Urinary bladder (tissue), 4 donors: ENCODE results near the gene KDM6A. TPM values are rescaled to one million over a fixed set of nuclear protein-coding genes. Genes with fewer than 3 reads are reported as not detected.
"Not testable (repeated sequence)": the region's sequence is repeated elsewhere in the genome, so short reads cannot be mapped to it uniquely, and the experiment has no call there.

Experiments used
- DNase-seq: peaks from one replicate; pipeline ENCODE4 v3.0.0-alpha.2; 2015; ENCODE audit errors: extremely low spot score
- H3K27ac ChIP-seq: one replicate; pipeline ENCODE4 v1.5.1; 2013; ENCODE audit warnings: low read depth, mild to moderate bottlenecking, moderate library complexity
- H3K36me3 ChIP-seq: one replicate; pipeline ENCODE4 v1.6.1; 2013; ENCODE audit warnings: mild to moderate bottlenecking, moderate library complexity; ENCODE audit not compliant: insufficient read depth
- H3K4me1 ChIP-seq: one replicate; pipeline ENCODE4 v1.6.1; 2013; ENCODE audit warnings: mild to moderate bottlenecking, moderate library complexity; ENCODE audit not compliant: insufficient read depth
- H3K4me3 ChIP-seq: one replicate; pipeline ENCODE4 v1.5.1; 2013; ENCODE audit warnings: low read depth, low read length
- WGBS: extraction: QIAGEN DNeasy Blood & Tissue Kit; methylation state at CpG from one replicate; pipeline ENCODE4 v1.1.7; 2013; 5-methylcytosine and 5-hydroxymethylcytosine counted together
- polyA plus RNA-seq: library from polyadenylated mRNA; stranded (reverse); fragments of 200-250 nt; gene quantifications from one replicate; pipeline ENCODE4 v1.2.3, GENCODE V29; 2013
- total RNA-seq: library from RNA; depleted of rRNA; stranded (reverse); fragments of >200 nt; gene quantifications from one replicate; pipeline ENCODE4 v1.2.3, GENCODE V29; 2014
- donor health status: healthy with polysubstance abuse.
- donor health status: healthy.

Gene KDM6A
- total and polyA plus RNA-seq, 2 donors = 9.9 to 119 TPM

GRCh38 chrX:44971674-44972073 is 98.7 kb downstream of the KDM6A start:
- DNase-seq = no peak

GRCh38 chrX:44972132-44972531 is 99.1 kb downstream of the KDM6A start:
- H3K36me3 ChIP-seq = no peaks in the 10 kb centered on the region
- no peak for DNase-seq
- peaks cover 2% of the 10 kb centered on the region for H3K4me1 ChIP-seq
- no peak overlapping the region for H3K4me3 ChIP-seq
- 22% methylated on average over 2 of the region's 2 CpGs for WGBS
- H3K27ac ChIP-seq = no peak overlapping the region

More at GRCh38 chrX:44971674-44972073, 98.7 kb downstream of the KDM6A start:
- Histone ChIP-seq H3K36me3 (no peaks in the 10 kb centered on the region), H3K4me1 (peaks cover 2% of the 10 kb centered on the region), H3K27ac (no peak overlapping the region), H3K4me3 (no peak overlapping the region)
- 27% methylated on average over 8 of the region's 8 CpGs for WGBS

- 97% methylated on average over 5 of the region's 5 CpGs for WGBS
- H3K4me3 ChIP-seq = no peak overlapping the region
- peaks cover 2% of the 10 kb centered on the region for H3K4me1 ChIP-seq
Observed at GRCh38 chrX:44973420-44973932, 100.5 kb downstream of the KDM6A start.

GRCh38 chrX:44974451-44974850 is 101.5 kb downstream of the KDM6A start:
- no peak for DNase-seq
- H3K27ac ChIP-seq = no peak overlapping the region
- 81% methylated on average over 2 of the region's 2 CpGs for WGBS
- H3K4me3 ChIP-seq = no peak overlapping the region
- no peaks in the 10 kb centered on the region for H3K36me3 ChIP-seq
- H3K4me1 ChIP-seq = peaks cover 2% of the 10 kb centered on the region

More at GRCh38 chrX:44973420-44973932, 100.5 kb downstream of the KDM6A start:
- Histone ChIP-seq H3K36me3 (no peaks in the 10 kb centered on the region), H3K27ac (no peak overlapping the region)
- no peak for DNase-seq

- no peak for DNase-seq
- no peaks in the 10 kb centered on the region for H3K36me3 ChIP-seq
- H3K4me1 ChIP-seq = peaks cover 2% of the 10 kb centered on the region
- H3K4me3 ChIP-seq = no peak overlapping the region
- no peak overlapping the region for H3K27ac ChIP-seq
Observed at GRCh38 chrX:44975666-44976263, 102.8 kb downstream of the KDM6A start.

GRCh38 chrX:44978976-44979375 is 106.0 kb downstream of the KDM6A start:
- DNase-seq = no peak
- Histone ChIP-seq H3K27ac (no peak overlapping the region), H3K36me3 (no peaks in the 10 kb centered on the region), H3K4me3 (no peak overlapping the region), H3K4me1 (no peaks in the 10 kb centered on the region)
- 96% methylated on average over 3 of the region's 3 CpGs for WGBS

GRCh38 chrX:44980403-44980802 is 107.4 kb downstream of the KDM6A start:
- Histone ChIP-seq H3K4me1 (no peaks in the 10 kb centered on the region), H3K36me3 (no peaks in the 10 kb centered on the region), H3K27ac (no peak overlapping the region), H3K4me3 (no peak overlapping the region)
- WGBS = 94% methylated on average over 6 of the region's 6 CpGs
- no peak for DNase-seq

GRCh38 chrX:44980883-44981282 is 107.9 kb downstream of the KDM6A start:
- Histone ChIP-seq H3K36me3 (no peaks in the 10 kb centered on the region), H3K4me1 (no peaks in the 10 kb centered on the region), H3K27ac (no peak overlapping the region), H3K4me3 (no peak overlapping the region)
- no peak for DNase-seq
- WGBS = 83% methylated on average over 2 of the region's 2 CpGs

GRCh38 chrX:44989995-44990770 is 117.2 kb downstream of the KDM6A start:
- Histone ChIP-seq H3K4me1 (no peaks in the 10 kb centered on the region), H3K27ac (no peak overlapping the region), H3K4me3 (no peak overlapping the region), H3K36me3 (no peaks in the 10 kb centered on the region)
- no peak for DNase-seq
- WGBS = 86% methylated on average over 16 of the region's 16 CpGs

- no peaks in the 10 kb centered on the region for H3K4me1 ChIP-seq
- H3K4me3 ChIP-seq = no peak overlapping the region
- H3K36me3 ChIP-seq = no peaks in the 10 kb centered on the region
- 95% methylated on average over 2 of the region's 2 CpGs for WGBS
- H3K27ac ChIP-seq = no peak overlapping the region
- DNase-seq = no peak
Observed at GRCh38 chrX:44992775-44993174, 119.8 kb downstream of the KDM6A start.

- Histone ChIP-seq H3K4me1 (no peaks in the 10 kb centered on the region), H3K4me3 (no peak overlapping the region), H3K36me3 (no peaks in the 10 kb centered on the region), H3K27ac (no peak overlapping the region)
- no peak for DNase-seq
- 97% methylated on average over 2 of the region's 2 CpGs for WGBS
Observed at GRCh38 chrX:44996277-44996676, 123.3 kb downstream of the KDM6A start.

GRCh38 chrX:44997282-44997812 is 124.4 kb downstream of the KDM6A start:
- no peak for DNase-seq
- Histone ChIP-seq H3K27ac (no peak overlapping the region), H3K4me3 (no peak overlapping the region), H3K36me3 (no peaks in the 10 kb centered on the region), H3K4me1 (no peaks in the 10 kb centered on the region)
- WGBS = 71% methylated on average over 10 of the region's 10 CpGs

- no peaks in the 10 kb centered on the region for H3K4me1 ChIP-seq
- no peak overlapping the region for H3K27ac ChIP-seq
- H3K4me3 ChIP-seq = no peak overlapping the region
- DNase-seq = no peak
- 12% methylated on average over 1 of the region's 1 CpG for WGBS
- no peaks in the 10 kb centered on the region for H3K36me3 ChIP-seq
Observed at GRCh38 chrX:44997888-44998287, 124.9 kb downstream of the KDM6A start.

- 97% methylated on average over 8 of the region's 8 CpGs for WGBS
- H3K4me3 ChIP-seq, H3K27ac ChIP-seq, H3K36me3 ChIP-seq, H3K4me1 ChIP-seq, DNase-seq: not testable (repeated sequence)
Observed at GRCh38 chrX:44999237-44999636, 126.2 kb downstream of the KDM6A start.
